Measurements from ENCODE around the gene SFMBT1.

The SFMBT1 gene

GRCh38 chr3:52910823-52911222 is 135.1 kb downstream of the SFMBT1 start:
- H3K9me3 ChIP-seq (ENCODE audit: low read length): no peaks in the 10 kb centered on the region
- H3K36me3 ChIP-seq (ENCODE audit: insufficient read depth, low read length): peaks cover 41% of the 10 kb centered on the region
- H4K20me1 ChIP-seq (ENCODE audit: insufficient read depth, low read length): no peaks in the 10 kb centered on the region
- TF ChIP-seq EZH2 (IDR thresholded peaks at IDR 0.05; ENCODE audit: borderline replicate concordance, low read length) (no peak), CTCF (IDR thresholded peaks at IDR 0.05; ENCODE audit: low read length) (no peak)
- no peak overlapping the region for H3K27ac ChIP-seq (ENCODE audit: low read depth, low read length, poor library complexity, severe bottlenecking)
- no peaks in the 10 kb centered on the region for H3K9me2 ChIP-seq (ENCODE audit: low read depth, low read length)
- H3K27me3 ChIP-seq (ENCODE audit: insufficient read depth, low read length): no peaks in the 10 kb centered on the region
- H3K4me3 ChIP-seq (ENCODE audit: low read depth, low read length, poor library complexity, severe bottlenecking): no peak overlapping the region
- no peaks in the 10 kb centered on the region for H3K79me2 ChIP-seq (ENCODE audit: insufficient read depth, low read length)
- H3K4me2 ChIP-seq (ENCODE audit: low read length): no peak overlapping the region
- H3K4me1 ChIP-seq (ENCODE audit: insufficient read depth, low read length, severe bottlenecking): no peaks in the 10 kb centered on the region
- H3K9ac ChIP-seq (ENCODE audit: low read length): no peak overlapping the region
- peaks cover 5% of the 10 kb centered on the region; the same call in 1 of the 2 replicates for H3F3A ChIP-seq (ENCODE audit: insufficient read depth, low read length)
- no peak overlapping the region for H2AFZ ChIP-seq (ENCODE audit: low read length)

DNA sequence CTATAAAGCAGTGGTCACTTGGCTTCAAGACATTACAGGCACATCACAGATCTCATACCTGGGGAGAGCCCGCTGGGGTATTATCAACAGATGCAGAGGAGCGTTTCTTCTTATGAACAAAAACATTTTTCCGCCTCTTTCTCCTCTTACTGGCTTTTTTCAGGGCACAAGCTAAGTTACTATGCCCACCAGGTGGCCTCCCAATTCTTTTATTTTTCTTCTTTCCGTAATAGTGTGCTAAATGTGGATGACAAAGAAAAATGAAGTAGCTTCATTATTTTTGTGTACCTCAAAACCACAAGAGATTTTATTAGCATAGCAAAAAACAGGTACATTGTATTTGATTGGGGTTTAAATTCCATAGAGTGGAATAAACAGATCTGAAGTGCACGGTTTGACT is 138.4 kb downstream of the SFMBT1 start:
- Histone ChIP-seq H3K4me1 (ENCODE audit: insufficient read depth, low read length, severe bottlenecking) (no peaks in the 10 kb centered on the region), H3K9me2 (ENCODE audit: low read depth, low read length) (no peaks in the 10 kb centered on the region), H3K79me2 (ENCODE audit: insufficient read depth, low read length) (no peaks in the 10 kb centered on the region), H3K27ac (ENCODE audit: low read depth, low read length, poor library complexity, severe bottlenecking) (no peak overlapping the region), H3K9ac (ENCODE audit: low read length) (no peak overlapping the region), H3K36me3 (ENCODE audit: insufficient read depth, low read length) (peaks cover 45% of the 10 kb centered on the region), H3F3A (ENCODE audit: insufficient read depth, low read length) (peaks cover 5% of the 10 kb centered on the region; the same call in 1 of the 2 replicates), H3K9me3 (ENCODE audit: low read length) (no peaks in the 10 kb centered on the region), H4K20me1 (ENCODE audit: insufficient read depth, low read length) (no peaks in the 10 kb centered on the region), H2AFZ (ENCODE audit: low read length) (no peak overlapping the region), H3K4me3 (ENCODE audit: low read depth, low read length, poor library complexity, severe bottlenecking) (no peak overlapping the region), H3K4me2 (ENCODE audit: low read length) (no peak overlapping the region), H3K27me3 (ENCODE audit: insufficient read depth, low read length) (no peaks in the 10 kb centered on the region)
- TF ChIP-seq EZH2 (IDR thresholded peaks at IDR 0.05; ENCODE audit: borderline replicate concordance, low read length): no peak
- TF ChIP-seq CTCF (IDR thresholded peaks at IDR 0.05; ENCODE audit: low read length): peak; percentile 45

GRCh38 chr3:52904552-52904951 is 141.3 kb downstream of the SFMBT1 start:
- no peaks in the 10 kb centered on the region for H3K9me3 ChIP-seq (ENCODE audit: low read length)
- H3F3A ChIP-seq (ENCODE audit: insufficient read depth, low read length): peaks cover 5% of the 10 kb centered on the region; the same call in 1 of the 2 replicates
- no peaks in the 10 kb centered on the region for H3K4me1 ChIP-seq (ENCODE audit: insufficient read depth, low read length, severe bottlenecking)
- H3K9me2 ChIP-seq (ENCODE audit: low read depth, low read length): no peaks in the 10 kb centered on the region
- peaks cover 27% of the 10 kb centered on the region; the same call in 1 of the 2 replicates for H3K36me3 ChIP-seq (ENCODE audit: insufficient read depth, low read length)
- TF ChIP-seq EZH2 (IDR thresholded peaks at IDR 0.05; ENCODE audit: borderline replicate concordance, low read length): no peak
- TF ChIP-seq CTCF (IDR thresholded peaks at IDR 0.05; ENCODE audit: low read length): no peak
- no peak overlapping the region for H2AFZ ChIP-seq (ENCODE audit: low read length)
- H3K27me3 ChIP-seq (ENCODE audit: insufficient read depth, low read length): no peaks in the 10 kb centered on the region
- no peaks in the 10 kb centered on the region for H4K20me1 ChIP-seq (ENCODE audit: insufficient read depth, low read length)
- H3K79me2 ChIP-seq (ENCODE audit: insufficient read depth, low read length): no peaks in the 10 kb centered on the region
- no peak overlapping the region for H3K27ac ChIP-seq (ENCODE audit: low read depth, low read length, poor library complexity, severe bottlenecking)
- H3K9ac ChIP-seq (ENCODE audit: low read length): no peak overlapping the region
- no peak overlapping the region for H3K4me2 ChIP-seq (ENCODE audit: low read length)
- no peak overlapping the region for H3K4me3 ChIP-seq (ENCODE audit: low read depth, low read length, poor library complexity, severe bottlenecking)
